ENCODE measurements around the gene SMPD3. TPM values are rescaled to one million over a fixed set of nuclear protein-coding genes. Genes with fewer than 3 reads are reported as not detected.

The SMPD3 gene
- total and polyA plus RNA-seq, 4 donors = 1.7 to 13.9 (median 5.0) TPM

DNA sequence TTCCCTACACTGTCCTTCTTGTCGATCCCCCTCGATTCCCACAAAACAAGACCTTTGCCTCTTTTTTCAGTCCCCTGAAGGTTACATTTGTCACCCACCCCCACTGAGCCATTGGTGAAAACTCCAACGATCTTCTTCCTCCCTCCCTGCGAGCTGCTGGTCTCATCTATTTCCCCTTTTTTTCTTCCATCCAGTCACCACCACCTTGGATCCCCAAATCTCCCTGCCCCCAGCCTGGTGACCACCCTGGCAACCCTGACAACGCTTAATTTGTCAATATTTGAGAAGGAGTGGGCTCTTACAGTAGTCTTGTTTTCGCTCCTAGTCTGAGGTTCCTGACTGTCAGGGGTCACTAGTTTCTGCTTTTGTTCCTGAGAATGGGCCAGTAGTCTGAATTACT lies 62.9 kb downstream of the SMPD3 start:
- no peak overlapping the region for H3K9ac ChIP-seq (ENCODE audit: insufficient read depth in 1 of 2, low read length in 2 of 2)
- TF ChIP-seq, protein P1, sequence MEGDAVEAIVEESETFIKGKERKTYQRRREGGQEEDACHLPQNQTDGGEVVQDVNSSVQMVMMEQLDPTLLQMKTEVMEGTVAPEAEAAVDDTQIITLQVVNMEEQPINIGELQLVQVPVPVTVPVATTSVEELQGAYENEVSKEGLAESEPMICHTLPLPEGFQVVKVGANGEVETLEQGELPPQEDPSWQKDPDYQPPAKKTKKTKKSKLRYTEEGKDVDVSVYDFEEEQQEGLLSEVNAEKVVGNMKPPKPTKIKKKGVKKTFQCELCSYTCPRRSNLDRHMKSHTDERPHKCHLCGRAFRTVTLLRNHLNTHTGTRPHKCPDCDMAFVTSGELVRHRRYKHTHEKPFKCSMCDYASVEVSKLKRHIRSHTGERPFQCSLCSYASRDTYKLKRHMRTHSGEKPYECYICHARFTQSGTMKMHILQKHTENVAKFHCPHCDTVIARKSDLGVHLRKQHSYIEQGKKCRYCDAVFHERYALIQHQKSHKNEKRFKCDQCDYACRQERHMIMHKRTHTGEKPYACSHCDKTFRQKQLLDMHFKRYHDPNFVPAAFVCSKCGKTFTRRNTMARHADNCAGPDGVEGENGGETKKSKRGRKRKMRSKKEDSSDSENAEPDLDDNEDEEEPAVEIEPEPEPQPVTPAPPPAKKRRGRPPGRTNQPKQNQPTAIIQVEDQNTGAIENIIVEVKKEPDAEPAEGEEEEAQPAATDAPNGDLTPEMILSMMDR (IDR thresholded peaks at IDR 0.05; ENCODE audit: control extremely low read depth, extremely low read depth) = no peak
- no peak overlapping the region for H3K4me3 ChIP-seq
- H3K4me1 ChIP-seq (ENCODE audit: control insufficient read depth in 5 of 5, insufficient read depth in 5 of 5, low read length in 5 of 5) = no peaks in the 10 kb centered on the region
- H3K27ac ChIP-seq (ENCODE audit: low read depth in 1 of 2, low read length in 1 of 2) = no peak overlapping the region
- no peaks in the 10 kb centered on the region for H3K27me3 ChIP-seq (ENCODE audit: control insufficient read depth in 3 of 3, insufficient read depth in 3 of 3, low read length in 2 of 3)
- H3K36me3 ChIP-seq (ENCODE audit: control insufficient read depth in 4 of 4, insufficient read depth in 4 of 4, low read length in 4 of 4) = no peaks in the 10 kb centered on the region
- ATAC-seq (ENCODE audit: insufficient read depth, low FRiP score) (no peak), DNase-seq (no peak)
- 54 to 58% methylated on average over 6 of the region's 6 CpGs for whole genome bisulfite sequencing, 2 donors
- no peaks in the 10 kb centered on the region for H3K9me3 ChIP-seq (ENCODE audit: control insufficient read depth in 4 of 4, insufficient read depth in 3 of 4, low read length in 3 of 4)

DNA sequence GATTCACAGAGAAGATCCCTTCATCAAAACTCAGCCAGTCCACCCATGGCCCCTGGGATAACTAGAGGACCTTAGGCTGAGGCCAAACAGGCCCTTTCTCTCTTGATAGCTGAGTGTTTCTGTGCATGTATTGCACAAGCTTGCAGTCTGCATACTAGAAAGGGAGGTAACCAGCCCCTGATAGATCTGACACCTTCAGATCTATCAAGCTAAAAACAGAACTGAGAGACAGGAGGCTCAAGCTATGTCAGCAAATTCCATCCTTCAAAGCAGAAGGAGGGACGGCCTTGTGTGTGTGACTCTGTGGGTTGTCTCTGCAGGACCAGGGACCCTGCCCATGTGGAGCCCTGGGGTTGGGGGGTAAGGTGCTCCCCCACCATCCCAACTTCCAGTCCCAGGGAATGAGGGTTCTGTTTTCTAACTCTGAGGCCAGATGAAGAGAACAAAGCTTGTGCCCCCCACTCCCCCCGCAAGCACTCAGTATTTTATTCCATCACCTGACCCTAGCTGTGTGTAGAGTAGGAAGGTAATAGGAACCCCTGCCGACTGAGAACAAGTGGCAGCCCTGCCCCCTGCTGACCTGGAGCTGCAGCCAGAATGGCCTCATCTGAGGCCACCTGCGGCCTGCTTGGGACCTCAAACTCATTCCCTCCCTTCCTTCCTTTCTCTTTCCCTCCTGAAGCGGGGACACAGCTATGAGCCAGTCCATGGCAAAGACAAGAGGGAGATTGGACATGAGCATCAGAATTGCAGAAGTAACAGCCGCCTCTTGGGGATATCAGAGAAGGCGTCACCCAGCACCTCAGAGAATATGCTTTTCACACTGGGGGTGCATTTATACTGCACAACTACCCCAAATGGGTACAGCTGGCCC lies 63.8 kb downstream of the SMPD3 start:
- H3K9me3 ChIP-seq (ENCODE audit: control insufficient read depth in 4 of 4, insufficient read depth in 3 of 4, low read length in 3 of 4) = no peaks in the 10 kb centered on the region
- H3K9ac ChIP-seq (ENCODE audit: insufficient read depth in 1 of 2, low read length in 2 of 2) = no peak overlapping the region
- H3K4me3 ChIP-seq = no peak overlapping the region
- WGBS, 2 donors = 58 to 74% methylated on average over 7 of the region's 7 CpGs
- TF ChIP-seq, protein P1 (IDR thresholded peaks at IDR 0.05; ENCODE audit: control extremely low read depth, extremely low read depth) = no peak
- H3K27ac ChIP-seq (ENCODE audit: low read depth in 1 of 2, low read length in 1 of 2) = no peak overlapping the region
- no peaks in the 10 kb centered on the region for H3K36me3 ChIP-seq (ENCODE audit: control insufficient read depth in 4 of 4, insufficient read depth in 4 of 4, low read length in 4 of 4)
- no peaks in the 10 kb centered on the region for H3K27me3 ChIP-seq (ENCODE audit: control insufficient read depth in 3 of 3, insufficient read depth in 3 of 3, low read length in 2 of 3)
- DNase-seq (no peak), ATAC-seq (ENCODE audit: insufficient read depth, low FRiP score) (no peak)
- H3K4me1 ChIP-seq (ENCODE audit: control insufficient read depth in 5 of 5, insufficient read depth in 5 of 5, low read length in 5 of 5) = no peaks in the 10 kb centered on the region

DNA sequence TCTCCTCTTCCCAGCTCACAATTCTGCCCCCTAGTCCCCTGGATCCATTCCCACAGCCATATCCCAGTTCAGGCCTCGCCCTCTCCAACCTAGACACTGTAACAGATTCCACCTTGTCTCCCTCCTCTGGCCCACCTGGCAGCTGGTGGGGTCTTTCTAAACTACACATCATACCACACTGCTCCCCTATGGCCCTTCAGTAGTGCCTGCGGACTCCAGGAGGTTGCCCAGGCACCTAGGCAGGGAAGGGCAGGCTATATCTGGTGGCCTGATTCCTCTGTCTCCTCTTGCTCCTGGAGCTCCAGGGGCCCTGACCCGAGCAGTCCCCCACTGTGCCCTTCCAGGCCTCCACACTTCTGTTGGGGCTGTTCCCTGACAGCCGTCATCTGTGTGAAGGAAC lies 64.5 kb downstream of the SMPD3 start:
- Histone ChIP-seq H3K36me3 (ENCODE audit: control insufficient read depth in 4 of 4, insufficient read depth in 4 of 4, low read length in 4 of 4) (no peaks in the 10 kb centered on the region), H3K27me3 (ENCODE audit: control insufficient read depth in 3 of 3, insufficient read depth in 3 of 3, low read length in 2 of 3) (no peaks in the 10 kb centered on the region), H3K9ac (ENCODE audit: insufficient read depth in 1 of 2, low read length in 2 of 2) (no peak overlapping the region), H3K4me3 (no peak overlapping the region), H3K27ac (ENCODE audit: low read depth in 1 of 2, low read length in 1 of 2) (no peak overlapping the region), H3K4me1 (ENCODE audit: control insufficient read depth in 5 of 5, insufficient read depth in 5 of 5, low read length in 5 of 5) (no peaks in the 10 kb centered on the region), H3K9me3 (ENCODE audit: control insufficient read depth in 4 of 4, insufficient read depth in 3 of 4, low read length in 3 of 4) (no peaks in the 10 kb centered on the region)
- WGBS, 2 donors = 89 to 92% methylated on average over 4 of the region's 4 CpGs
- DNase-seq = no peak
- ATAC-seq (ENCODE audit: insufficient read depth, low FRiP score) = no peak
- TF ChIP-seq, protein P1 (IDR thresholded peaks at IDR 0.05; ENCODE audit: control extremely low read depth, extremely low read depth) = no peak

Measured in lung (tissue), 12 donors.